Measurements from ENCODE around the gene RANBP10. TPM values are rescaled to one million over a fixed set of nuclear protein-coding genes. Genes with fewer than 3 reads are reported as not detected.
A peak's percentile ranks its signal among the peaks of the same experiment; 100 is the strongest.

RANBP10 gene
- total and polyA plus RNA-seq, 2 of the 13 experiments (the other 11 are each of a cell fraction or from before 2014, with no cell fraction given) = 9.2 to 22.7 TPM

DNA sequence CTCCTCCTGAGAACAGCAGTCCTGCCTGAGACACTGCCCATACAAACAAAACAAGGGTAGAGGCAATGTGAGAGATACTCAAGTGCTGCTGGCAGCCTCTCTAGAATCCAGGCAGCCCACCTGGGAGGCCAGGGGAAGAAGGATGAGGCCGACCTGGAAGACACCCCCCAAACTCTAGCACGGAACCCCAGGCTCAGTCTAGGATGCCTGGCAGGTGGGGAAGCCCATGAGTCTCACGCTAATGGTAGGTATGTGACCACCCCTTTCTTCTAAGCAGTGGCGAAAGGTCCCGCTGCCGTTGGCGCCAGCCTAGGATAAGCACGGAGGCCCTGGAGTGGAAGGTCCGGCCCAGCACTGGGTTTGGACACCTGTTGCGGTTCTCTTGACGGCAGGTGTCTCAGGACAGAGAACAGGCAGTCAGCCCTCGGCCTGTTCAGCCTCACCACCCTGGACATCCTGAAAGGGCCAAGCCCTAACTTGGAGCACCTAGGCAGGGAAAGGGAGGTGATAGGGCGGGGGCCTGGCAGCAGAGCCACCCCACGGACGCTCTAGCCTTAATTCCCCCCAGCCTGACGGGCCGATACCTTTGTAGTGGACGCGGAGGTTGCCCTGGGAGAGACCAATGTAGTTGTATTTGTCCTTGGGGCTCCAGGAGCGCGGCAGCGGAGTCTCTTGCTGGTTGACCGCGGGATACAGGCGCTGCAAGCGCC is 487 bp downstream of the RANBP10 start (continued):
- TF ChIP-seq, protein P1, sequence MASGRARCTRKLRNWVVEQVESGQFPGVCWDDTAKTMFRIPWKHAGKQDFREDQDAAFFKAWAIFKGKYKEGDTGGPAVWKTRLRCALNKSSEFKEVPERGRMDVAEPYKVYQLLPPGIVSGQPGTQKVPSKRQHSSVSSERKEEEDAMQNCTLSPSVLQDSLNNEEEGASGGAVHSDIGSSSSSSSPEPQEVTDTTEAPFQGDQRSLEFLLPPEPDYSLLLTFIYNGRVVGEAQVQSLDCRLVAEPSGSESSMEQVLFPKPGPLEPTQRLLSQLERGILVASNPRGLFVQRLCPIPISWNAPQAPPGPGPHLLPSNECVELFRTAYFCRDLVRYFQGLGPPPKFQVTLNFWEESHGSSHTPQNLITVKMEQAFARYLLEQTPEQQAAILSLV (CRISPR knock-in tag; IDR thresholded peaks at IDR 0.05; ENCODE audit: borderline replicate concordance) = peak; percentile 9; the same call in 1 of the 2 replicates
- no peak for TF ChIP-seq RXRB (CRISPR knock-in tag; IDR thresholded peaks at IDR 0.05; ENCODE audit: borderline replicate concordance)
- TF ChIP-seq, protein P2, sequence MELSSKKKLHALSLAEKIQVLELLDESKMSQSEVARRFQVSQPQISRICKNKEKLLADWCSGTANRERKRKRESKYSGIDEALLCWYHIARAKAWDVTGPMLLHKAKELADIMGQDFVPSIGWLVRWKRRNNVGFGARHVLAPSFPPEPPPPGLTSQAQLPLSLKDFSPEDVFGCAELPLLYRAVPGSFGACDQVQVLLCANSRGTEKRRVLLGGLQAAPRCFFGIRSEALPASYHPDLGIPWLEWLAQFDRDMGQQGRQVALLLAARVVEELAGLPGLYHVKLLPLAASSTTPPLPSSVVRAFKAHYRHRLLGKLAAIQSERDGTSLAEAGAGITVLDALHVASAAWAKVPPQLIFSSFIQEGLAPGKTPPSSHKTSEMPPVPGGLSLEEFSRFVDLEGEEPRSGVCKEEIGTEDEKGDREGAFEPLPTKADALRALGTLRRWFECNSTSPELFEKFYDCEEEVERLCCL (CRISPR knock-in tag; IDR thresholded peaks at IDR 0.05; ENCODE audit: borderline replicate concordance) = no peak
- TF ChIP-seq, protein P3, sequence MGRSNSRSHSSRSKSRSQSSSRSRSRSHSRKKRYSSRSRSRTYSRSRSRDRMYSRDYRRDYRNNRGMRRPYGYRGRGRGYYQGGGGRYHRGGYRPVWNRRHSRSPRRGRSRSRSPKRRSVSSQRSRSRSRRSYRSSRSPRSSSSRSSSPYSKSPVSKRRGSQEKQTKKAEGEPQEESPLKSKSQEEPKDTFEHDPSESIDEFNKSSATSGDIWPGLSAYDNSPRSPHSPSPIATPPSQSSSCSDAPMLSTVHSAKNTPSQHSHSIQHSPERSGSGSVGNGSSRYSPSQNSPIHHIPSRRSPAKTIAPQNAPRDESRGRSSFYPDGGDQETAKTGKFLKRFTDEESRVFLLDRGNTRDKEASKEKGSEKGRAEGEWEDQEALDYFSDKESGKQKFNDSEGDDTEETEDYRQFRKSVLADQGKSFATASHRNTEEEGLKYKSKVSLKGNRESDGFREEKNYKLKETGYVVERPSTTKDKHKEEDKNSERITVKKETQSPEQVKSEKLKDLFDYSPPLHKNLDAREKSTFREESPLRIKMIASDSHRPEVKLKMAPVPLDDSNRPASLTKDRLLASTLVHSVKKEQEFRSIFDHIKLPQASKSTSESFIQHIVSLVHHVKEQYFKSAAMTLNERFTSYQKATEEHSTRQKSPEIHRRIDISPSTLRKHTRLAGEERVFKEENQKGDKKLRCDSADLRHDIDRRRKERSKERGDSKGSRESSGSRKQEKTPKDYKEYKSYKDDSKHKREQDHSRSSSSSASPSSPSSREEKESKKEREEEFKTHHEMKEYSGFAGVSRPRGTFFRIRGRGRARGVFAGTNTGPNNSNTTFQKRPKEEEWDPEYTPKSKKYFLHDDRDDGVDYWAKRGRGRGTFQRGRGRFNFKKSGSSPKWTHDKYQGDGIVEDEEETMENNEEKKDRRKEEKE (IDR thresholded peaks at IDR 0.05) = no peak
- no peak for TF ChIP-seq TARDBP (CRISPR knock-in tag; IDR thresholded peaks at IDR 0.05)
- TF ChIP-seq NFE2L1 (CRISPR knock-in tag; IDR thresholded peaks at IDR 0.05; ENCODE audit: borderline replicate concordance) = 0 out of 2 replicates have a peak, but pooled peaks have one; percentile 36
- TF ChIP-seq, protein P4, sequence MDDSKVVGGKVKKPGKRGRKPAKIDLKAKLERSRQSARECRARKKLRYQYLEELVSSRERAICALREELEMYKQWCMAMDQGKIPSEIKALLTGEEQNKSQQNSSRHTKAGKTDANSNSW (CRISPR knock-in tag; IDR thresholded peaks at IDR 0.05; ENCODE audit: borderline replicate concordance) = 0 out of 2 replicates have a peak, but pooled peaks have one; percentile 64
- TF ChIP-seq ZNF431 (CRISPR knock-in tag; IDR thresholded peaks at IDR 0.05; ENCODE audit: borderline replicate concordance, low read depth) = no peak
- TF ChIP-seq, protein P5, sequence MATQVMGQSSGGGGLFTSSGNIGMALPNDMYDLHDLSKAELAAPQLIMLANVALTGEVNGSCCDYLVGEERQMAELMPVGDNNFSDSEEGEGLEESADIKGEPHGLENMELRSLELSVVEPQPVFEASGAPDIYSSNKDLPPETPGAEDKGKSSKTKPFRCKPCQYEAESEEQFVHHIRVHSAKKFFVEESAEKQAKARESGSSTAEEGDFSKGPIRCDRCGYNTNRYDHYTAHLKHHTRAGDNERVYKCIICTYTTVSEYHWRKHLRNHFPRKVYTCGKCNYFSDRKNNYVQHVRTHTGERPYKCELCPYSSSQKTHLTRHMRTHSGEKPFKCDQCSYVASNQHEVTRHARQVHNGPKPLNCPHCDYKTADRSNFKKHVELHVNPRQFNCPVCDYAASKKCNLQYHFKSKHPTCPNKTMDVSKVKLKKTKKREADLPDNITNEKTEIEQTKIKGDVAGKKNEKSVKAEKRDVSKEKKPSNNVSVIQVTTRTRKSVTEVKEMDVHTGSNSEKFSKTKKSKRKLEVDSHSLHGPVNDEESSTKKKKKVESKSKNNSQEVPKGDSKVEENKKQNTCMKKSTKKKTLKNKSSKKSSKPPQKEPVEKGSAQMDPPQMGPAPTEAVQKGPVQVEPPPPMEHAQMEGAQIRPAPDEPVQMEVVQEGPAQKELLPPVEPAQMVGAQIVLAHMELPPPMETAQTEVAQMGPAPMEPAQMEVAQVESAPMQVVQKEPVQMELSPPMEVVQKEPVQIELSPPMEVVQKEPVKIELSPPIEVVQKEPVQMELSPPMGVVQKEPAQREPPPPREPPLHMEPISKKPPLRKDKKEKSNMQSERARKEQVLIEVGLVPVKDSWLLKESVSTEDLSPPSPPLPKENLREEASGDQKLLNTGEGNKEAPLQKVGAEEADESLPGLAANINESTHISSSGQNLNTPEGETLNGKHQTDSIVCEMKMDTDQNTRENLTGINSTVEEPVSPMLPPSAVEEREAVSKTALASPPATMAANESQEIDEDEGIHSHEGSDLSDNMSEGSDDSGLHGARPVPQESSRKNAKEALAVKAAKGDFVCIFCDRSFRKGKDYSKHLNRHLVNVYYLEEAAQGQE (IDR thresholded peaks at IDR 0.05; ENCODE audit: borderline replicate concordance in 1 of 2, low read depth in 1 of 2, low read length in 2 of 2) = no peak
- TF ChIP-seq, protein P6, sequence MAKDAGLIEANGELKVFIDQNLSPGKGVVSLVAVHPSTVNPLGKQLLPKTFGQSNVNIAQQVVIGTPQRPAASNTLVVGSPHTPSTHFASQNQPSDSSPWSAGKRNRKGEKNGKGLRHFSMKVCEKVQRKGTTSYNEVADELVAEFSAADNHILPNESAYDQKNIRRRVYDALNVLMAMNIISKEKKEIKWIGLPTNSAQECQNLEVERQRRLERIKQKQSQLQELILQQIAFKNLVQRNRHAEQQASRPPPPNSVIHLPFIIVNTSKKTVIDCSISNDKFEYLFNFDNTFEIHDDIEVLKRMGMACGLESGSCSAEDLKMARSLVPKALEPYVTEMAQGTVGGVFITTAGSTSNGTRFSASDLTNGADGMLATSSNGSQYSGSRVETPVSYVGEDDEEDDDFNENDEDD (CRISPR knock-in tag; IDR thresholded peaks at IDR 0.05; ENCODE audit: borderline replicate concordance) = no peak
- TF ChIP-seq, protein P7, sequence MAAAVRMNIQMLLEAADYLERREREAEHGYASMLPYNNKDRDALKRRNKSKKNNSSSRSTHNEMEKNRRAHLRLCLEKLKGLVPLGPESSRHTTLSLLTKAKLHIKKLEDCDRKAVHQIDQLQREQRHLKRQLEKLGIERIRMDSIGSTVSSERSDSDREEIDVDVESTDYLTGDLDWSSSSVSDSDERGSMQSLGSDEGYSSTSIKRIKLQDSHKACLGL (CRISPR knock-in tag; IDR thresholded peaks at IDR 0.05) = no peak
- no peak for TF ChIP-seq FLYWCH1 (CRISPR knock-in tag; IDR thresholded peaks at IDR 0.05)

Data from HepG2 (cell line).